GM21423 (cell line): Measurements from ENCODE around the gene ABCG4.
"Not testable (repeated sequence)": the region's sequence is repeated elsewhere in the genome, so short reads cannot be mapped to it uniquely, and the experiment has no call there.

Source experiments
- ATAC-seq: cut with Tn5 transposase; IDR thresholded peaks from one replicate; pipeline ENCODE4 v1.9.1; 2021; ENCODE audit warnings: mild to moderate bottlenecking, moderate library complexity; ENCODE audit not compliant: unreplicated experiment

The ABCG4 gene

GRCh38 chr11:119115484-119116234, 33.2 kb upstream of the ABCG4 start:
- ATAC-seq: no peak

GRCh38 chr11:119116235-119116594, 32.6 kb upstream of the ABCG4 start:
- no peak for ATAC-seq

GRCh38 chr11:119116601-119117000, 32.3 kb upstream of the ABCG4 start:
- no peak for ATAC-seq

- ATAC-seq: no peak
Measured at GRCh38 chr11:119117004-119117706, 31.7 kb upstream of the ABCG4 start.

GRCh38 chr11:119118227-119118626, 30.6 kb upstream of the ABCG4 start:
- ATAC-seq: no peak

GRCh38 chr11:119118946-119119345, 29.9 kb upstream of the ABCG4 start:
- ATAC-seq: no peak

GRCh38 chr11:119120639-119121007, 28.2 kb upstream of the ABCG4 start:
- ATAC-seq: no peak

- ATAC-seq: peak; percentile 96
Measured at GRCh38 chr11:119121008-119121810, 27.6 kb upstream of the ABCG4 start, which contains the start of gene HINFP. HINFP (plus strand) TSS chr11:119121580; CDS start chr11:119126945, 5,365 bp downstream.

- ATAC-seq: peak; percentile 6
Measured at GRCh38 chr11:119121811-119122124, 27.1 kb upstream of the ABCG4 start.

GRCh38 chr11:119125821-119126220, 23.0 kb upstream of the ABCG4 start:
- ATAC-seq: no peak

- ATAC-seq: no peak
Measured at GRCh38 chr11:119126675-119127268, 22.1 kb upstream of the ABCG4 start.

GRCh38 chr11:119130662-119131061, 18.2 kb upstream of the ABCG4 start:
- ATAC-seq: no peak

GRCh38 chr11:119134389-119134978, 14.4 kb upstream of the ABCG4 start:
- ATAC-seq: no peak

GRCh38 chr11:119139276-119139675, 9.6 kb upstream of the ABCG4 start:
- not testable (repeated sequence) for ATAC-seq

- ATAC-seq: peak; percentile 53
Measured at GRCh38 chr11:119144825-119145486, 3.9 kb upstream of the ABCG4 start.

- ATAC-seq: no peak
Measured at GRCh38 chr11:119145551-119145950, 3.3 kb upstream of the ABCG4 start.

- ATAC-seq: no peak
Measured at GRCh38 chr11:119147604-119148333, 1.1 kb upstream of the ABCG4 start.

- ATAC-seq: no peak
Measured at GRCh38 chr11:119148720-119149017, 183 bp upstream of the ABCG4 start.

- ATAC-seq: no peak
Measured at GRCh38 chr11:119149786-119150275, 979 bp downstream of the ABCG4 start.

- no peak for ATAC-seq
Measured at GRCh38 chr11:119152043-119152442, 3.2 kb downstream of the ABCG4 start.
